ENCODE measurements around the gene ANGPTL4. TPM values are rescaled to one million over a fixed set of nuclear protein-coding genes. Genes with fewer than 3 reads are reported as not detected.
A peak's percentile ranks its signal among the peaks of the same experiment; 100 is the strongest.

Gene ANGPTL4
- total and polyA plus RNA-seq, 9 of the 15 experiments (the other 6 are each of a cell fraction or from before 2014, with no cell fraction given) = 0.05 to 0.77 (median 0.22) TPM; not detected in 4

DNA sequence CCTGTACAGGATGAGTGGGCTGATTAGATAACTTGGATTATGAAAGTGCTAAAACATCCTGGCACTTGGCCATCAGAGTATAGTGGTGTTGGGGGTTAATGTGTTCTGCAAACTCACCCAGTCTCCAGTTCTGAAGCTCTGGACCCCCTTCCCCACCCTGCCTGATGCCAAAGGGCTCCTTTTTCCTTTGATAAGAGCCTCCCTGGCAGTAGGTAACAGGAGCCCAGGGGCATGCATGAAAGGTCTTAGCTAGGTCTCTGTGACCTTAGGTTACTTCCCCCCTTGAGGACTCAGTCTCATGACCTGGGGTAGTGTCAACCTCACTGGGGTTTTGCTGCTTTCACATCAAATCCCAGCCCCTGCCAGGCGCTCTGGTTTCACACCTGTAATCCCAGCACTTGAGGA is 40.2 kb upstream of the ANGPTL4 start (continued):
- TF ChIP-seq CBFA2T3 (IDR thresholded peaks at IDR 0.05) (peak; percentile 27; the same call in 1 of the 2 replicates), TSHZ1 (CRISPR knock-in tag; IDR thresholded peaks at IDR 0.05) (no peak), NFIC (IDR thresholded peaks at IDR 0.05) (peak; percentile 85), HNRNPUL1 (IDR thresholded peaks at IDR 0.05; ENCODE audit: low read length) (0 out of 2 replicates have a peak, but pooled peaks have one; percentile 30), ZNF175 (CRISPR knock-in tag; IDR thresholded peaks at IDR 0.05; ENCODE audit: low read depth) (no peak), ARID1B (IDR thresholded peaks at IDR 0.05) (0 out of 2 replicates have a peak, but pooled peaks have one; percentile 47), STAT5A (IDR thresholded peaks at IDR 0.05; ENCODE audit: borderline replicate concordance, low read length) (no peak; the same call in 1 of the 2 replicates), ILF3 (IDR thresholded peaks at IDR 0.05; ENCODE audit: borderline replicate concordance) (0 out of 2 replicates have a peak, but pooled peaks have one; percentile 29), SNRNP70 (optimal IDR thresholded peaks at IDR 0.05; ENCODE audit: low read depth, low read length) (peak; percentile 93), POLR2AphosphoS5 (IDR thresholded peaks at IDR 0.05; ENCODE audit: control insufficient read depth, insufficient read depth, low read depth, low read length) (peak; percentile 44; the same call in 1 of the 2 replicates), MXI1 (IDR thresholded peaks at IDR 0.05; ENCODE audit: low read depth, low read length) (0 out of 2 replicates have a peak, but pooled peaks have one; percentile 13), HMGXB4 (CRISPR knock-in tag; IDR thresholded peaks at IDR 0.05) (no peak), ERF (CRISPR knock-in tag; IDR thresholded peaks at IDR 0.05) (0 out of 2 replicates have a peak, but pooled peaks have one; percentile 6), SUPT5H (IDR thresholded peaks at IDR 0.05) (peak; percentile 37; the same call in 1 of the 2 replicates)
- TF ChIP-seq, protein P1, sequence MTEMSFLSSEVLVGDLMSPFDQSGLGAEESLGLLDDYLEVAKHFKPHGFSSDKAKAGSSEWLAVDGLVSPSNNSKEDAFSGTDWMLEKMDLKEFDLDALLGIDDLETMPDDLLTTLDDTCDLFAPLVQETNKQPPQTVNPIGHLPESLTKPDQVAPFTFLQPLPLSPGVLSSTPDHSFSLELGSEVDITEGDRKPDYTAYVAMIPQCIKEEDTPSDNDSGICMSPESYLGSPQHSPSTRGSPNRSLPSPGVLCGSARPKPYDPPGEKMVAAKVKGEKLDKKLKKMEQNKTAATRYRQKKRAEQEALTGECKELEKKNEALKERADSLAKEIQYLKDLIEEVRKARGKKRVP (CRISPR knock-in tag; IDR thresholded peaks at IDR 0.05) = no peak
